GM19238 (cell line): ENCODE results near the gene ATP6V1G1.
"Not testable (repeated sequence)": the region's sequence is repeated elsewhere in the genome, so short reads cannot be mapped to it uniquely, and the experiment has no call there.

ENCODE experiments used
- DNase-seq: peaks from one replicate; pipeline ENCODE4 v3.0.0; 2011; ENCODE audit warnings: low spot score; ENCODE audit not compliant: insufficient read length

Gene ATP6V1G1

GRCh38 chr9:114578134-114578533 lies 9.4 kb upstream of the ATP6V1G1 start:
- not testable (repeated sequence) for DNase-seq

GRCh38 chr9:114580609-114581193 lies 6.9 kb upstream of the ATP6V1G1 start:
- no peak for DNase-seq

- DNase-seq: no peak
Observed at GRCh38 chr9:114583371-114584155, 4.0 kb upstream of the ATP6V1G1 start.

GRCh38 chr9:114588210-114588609 lies 641 bp downstream of the ATP6V1G1 start:
- no peak for DNase-seq

- no peak for DNase-seq
Observed at GRCh38 chr9:114588651-114589526, 1.3 kb downstream of the ATP6V1G1 start.

- no peak for DNase-seq
Observed at GRCh38 chr9:114590328-114590727, 2.8 kb downstream of the ATP6V1G1 start.

- DNase-seq: no peak
Observed at GRCh38 chr9:114591291-114591787, 3.8 kb downstream of the ATP6V1G1 start.

- no peak for DNase-seq
Observed at GRCh38 chr9:114591849-114592248, 4.3 kb downstream of the ATP6V1G1 start.

- DNase-seq: no peak
Observed at GRCh38 chr9:114592356-114592755, 4.8 kb downstream of the ATP6V1G1 start.

- no peak for DNase-seq
Observed at GRCh38 chr9:114594136-114594535, 6.6 kb downstream of the ATP6V1G1 start.

GRCh38 chr9:114600502-114601248 lies 13.1 kb downstream of the ATP6V1G1 start:
- DNase-seq: not testable (repeated sequence)

GRCh38 chr9:114601787-114602186 lies 14.2 kb downstream of the ATP6V1G1 start:
- DNase-seq: not testable (repeated sequence)

GRCh38 chr9:114602620-114603019 lies 15.1 kb downstream of the ATP6V1G1 start:
- no peak for DNase-seq

- DNase-seq: no peak
Observed at GRCh38 chr9:114603248-114603647, 15.7 kb downstream of the ATP6V1G1 start.

GRCh38 chr9:114604989-114605388 lies 17.4 kb downstream of the ATP6V1G1 start:
- no peak for DNase-seq

- no peak for DNase-seq
Observed at GRCh38 chr9:114606068-114606467, 18.5 kb downstream of the ATP6V1G1 start.

GRCh38 chr9:114606597-114607207 lies 19.1 kb downstream of the ATP6V1G1 start:
- no peak for DNase-seq

GRCh38 chr9:114607671-114608524 lies 20.3 kb downstream of the ATP6V1G1 start:
- DNase-seq: no peak

GRCh38 chr9:114608525-114608796 lies 20.9 kb downstream of the ATP6V1G1 start:
- no peak for DNase-seq
